ENCODE data around the gene TTC21B.
A peak's percentile ranks its signal among the peaks of the same experiment; 100 is the strongest.

TTC21B gene

DNA sequence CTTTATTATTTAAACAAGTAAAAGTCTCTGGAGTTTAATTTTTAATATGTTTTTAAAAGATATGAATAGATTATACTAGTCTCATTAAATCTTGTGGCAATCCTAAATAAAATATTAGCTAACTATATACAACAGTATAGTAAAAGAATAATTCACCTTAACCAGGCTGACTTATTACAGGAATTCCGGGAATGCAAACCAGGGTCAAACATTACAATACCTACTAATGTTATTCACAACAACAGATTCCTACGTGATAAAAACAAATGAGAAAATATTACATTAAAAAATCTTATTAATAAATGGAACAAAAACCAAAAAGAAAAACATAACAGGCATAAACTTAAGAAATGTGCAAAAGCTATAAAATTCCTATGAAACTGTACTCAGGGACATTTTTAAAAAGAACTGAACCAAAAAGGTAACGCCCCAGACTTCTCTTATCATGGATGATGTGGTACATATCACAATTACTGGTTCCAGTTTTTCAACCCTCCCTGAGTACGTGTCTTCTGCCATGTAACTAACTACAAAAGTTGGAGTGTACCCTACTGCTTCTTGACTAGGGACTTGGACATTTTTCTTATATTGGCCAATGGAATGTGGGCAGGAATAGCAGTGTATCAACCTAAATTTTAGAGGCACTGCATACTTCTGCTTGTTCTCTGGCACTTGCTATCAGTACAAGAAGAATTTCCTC lies 20.2 kb downstream of the TTC21B start:
- TF ChIP-seq TAF1 (IDR thresholded peaks at IDR 0.05; ENCODE audit: low read depth) (no peak), ZBTB7A (IDR thresholded peaks at IDR 0.05; ENCODE audit: low read depth) (no peak), EGR1 (IDR thresholded peaks at IDR 0.05) (no peak), CEBPB (IDR thresholded peaks at IDR 0.05) (no peak), TEAD4 (IDR thresholded peaks at IDR 0.05) (0 out of 2 replicates have a peak, but pooled peaks have one; percentile 18)
- TF ChIP-seq, protein P1, sequence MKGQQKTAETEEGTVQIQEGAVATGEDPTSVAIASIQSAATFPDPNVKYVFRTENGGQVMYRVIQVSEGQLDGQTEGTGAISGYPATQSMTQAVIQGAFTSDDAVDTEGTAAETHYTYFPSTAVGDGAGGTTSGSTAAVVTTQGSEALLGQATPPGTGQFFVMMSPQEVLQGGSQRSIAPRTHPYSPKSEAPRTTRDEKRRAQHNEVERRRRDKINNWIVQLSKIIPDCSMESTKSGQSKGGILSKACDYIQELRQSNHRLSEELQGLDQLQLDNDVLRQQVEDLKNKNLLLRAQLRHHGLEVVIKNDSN (IDR thresholded peaks at IDR 0.05): no peak

DNA sequence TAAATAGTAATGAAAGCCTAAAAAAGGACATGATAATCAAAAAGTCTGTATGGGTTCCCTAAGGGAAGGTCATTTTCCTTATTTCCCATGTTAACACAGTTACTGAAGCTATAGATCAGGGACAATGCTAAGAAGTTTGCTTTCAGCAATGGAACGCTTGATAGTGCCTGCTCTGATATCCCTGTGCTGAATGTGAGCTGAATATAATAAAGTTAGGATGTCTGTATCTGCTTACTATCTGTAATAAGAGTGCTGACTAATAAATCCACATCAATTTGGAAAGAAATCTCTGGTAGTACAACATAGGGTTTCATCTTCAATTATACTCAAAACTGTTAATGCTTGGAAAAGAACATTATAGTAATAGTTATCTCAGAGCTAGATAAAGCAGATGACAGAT lies 25.8 kb downstream of the TTC21B start:
- TF ChIP-seq, protein P2, sequence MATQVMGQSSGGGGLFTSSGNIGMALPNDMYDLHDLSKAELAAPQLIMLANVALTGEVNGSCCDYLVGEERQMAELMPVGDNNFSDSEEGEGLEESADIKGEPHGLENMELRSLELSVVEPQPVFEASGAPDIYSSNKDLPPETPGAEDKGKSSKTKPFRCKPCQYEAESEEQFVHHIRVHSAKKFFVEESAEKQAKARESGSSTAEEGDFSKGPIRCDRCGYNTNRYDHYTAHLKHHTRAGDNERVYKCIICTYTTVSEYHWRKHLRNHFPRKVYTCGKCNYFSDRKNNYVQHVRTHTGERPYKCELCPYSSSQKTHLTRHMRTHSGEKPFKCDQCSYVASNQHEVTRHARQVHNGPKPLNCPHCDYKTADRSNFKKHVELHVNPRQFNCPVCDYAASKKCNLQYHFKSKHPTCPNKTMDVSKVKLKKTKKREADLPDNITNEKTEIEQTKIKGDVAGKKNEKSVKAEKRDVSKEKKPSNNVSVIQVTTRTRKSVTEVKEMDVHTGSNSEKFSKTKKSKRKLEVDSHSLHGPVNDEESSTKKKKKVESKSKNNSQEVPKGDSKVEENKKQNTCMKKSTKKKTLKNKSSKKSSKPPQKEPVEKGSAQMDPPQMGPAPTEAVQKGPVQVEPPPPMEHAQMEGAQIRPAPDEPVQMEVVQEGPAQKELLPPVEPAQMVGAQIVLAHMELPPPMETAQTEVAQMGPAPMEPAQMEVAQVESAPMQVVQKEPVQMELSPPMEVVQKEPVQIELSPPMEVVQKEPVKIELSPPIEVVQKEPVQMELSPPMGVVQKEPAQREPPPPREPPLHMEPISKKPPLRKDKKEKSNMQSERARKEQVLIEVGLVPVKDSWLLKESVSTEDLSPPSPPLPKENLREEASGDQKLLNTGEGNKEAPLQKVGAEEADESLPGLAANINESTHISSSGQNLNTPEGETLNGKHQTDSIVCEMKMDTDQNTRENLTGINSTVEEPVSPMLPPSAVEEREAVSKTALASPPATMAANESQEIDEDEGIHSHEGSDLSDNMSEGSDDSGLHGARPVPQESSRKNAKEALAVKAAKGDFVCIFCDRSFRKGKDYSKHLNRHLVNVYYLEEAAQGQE (IDR thresholded peaks at IDR 0.05; ENCODE audit: low read depth): no peak
- TF ChIP-seq RAD21 (IDR thresholded peaks at IDR 0.05; ENCODE audit: low read depth) (no peak), YY1 (IDR thresholded peaks at IDR 0.05; ENCODE audit: low read depth) (no peak), TAF1 (IDR thresholded peaks at IDR 0.05; ENCODE audit: low read depth) (no peak), CREB1 (IDR thresholded peaks at IDR 0.05; ENCODE audit: low read depth) (no peak)
- TF ChIP-seq, protein P3, sequence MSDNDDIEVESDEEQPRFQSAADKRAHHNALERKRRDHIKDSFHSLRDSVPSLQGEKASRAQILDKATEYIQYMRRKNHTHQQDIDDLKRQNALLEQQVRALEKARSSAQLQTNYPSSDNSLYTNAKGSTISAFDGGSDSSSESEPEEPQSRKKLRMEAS (IDR thresholded peaks at IDR 0.05): no peak

DNA sequence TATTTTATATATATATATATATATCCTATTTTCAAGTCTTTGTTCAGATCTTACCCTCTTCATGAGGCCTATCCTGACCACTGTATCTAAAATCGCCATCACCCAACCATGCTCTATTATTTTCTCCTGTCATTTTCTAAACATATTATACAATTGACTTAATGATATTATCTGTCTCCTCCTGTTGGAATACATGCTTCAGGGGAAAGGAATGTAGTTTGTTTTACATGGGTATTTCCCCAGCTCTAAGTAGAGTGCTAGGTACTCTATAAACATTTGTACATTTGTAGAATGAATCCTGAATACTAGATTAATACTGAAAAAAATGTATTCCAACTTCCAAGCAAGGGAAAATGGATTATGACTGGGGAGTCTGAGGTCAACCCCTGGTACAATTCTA lies 26.2 kb downstream of the TTC21B start:
- TF ChIP-seq CEBPB (IDR thresholded peaks at IDR 0.05): no peak
- TF ChIP-seq EP300 (IDR thresholded peaks at IDR 0.05; ENCODE audit: borderline replicate concordance): no peak
- TF ChIP-seq RAD21 (IDR thresholded peaks at IDR 0.05; ENCODE audit: low read depth): no peak
- TF ChIP-seq, protein P1 (IDR thresholded peaks at IDR 0.05): no peak
- TF ChIP-seq FOXM1 (IDR thresholded peaks at IDR 0.05; ENCODE audit: borderline replicate concordance, low read depth): no peak

DNA sequence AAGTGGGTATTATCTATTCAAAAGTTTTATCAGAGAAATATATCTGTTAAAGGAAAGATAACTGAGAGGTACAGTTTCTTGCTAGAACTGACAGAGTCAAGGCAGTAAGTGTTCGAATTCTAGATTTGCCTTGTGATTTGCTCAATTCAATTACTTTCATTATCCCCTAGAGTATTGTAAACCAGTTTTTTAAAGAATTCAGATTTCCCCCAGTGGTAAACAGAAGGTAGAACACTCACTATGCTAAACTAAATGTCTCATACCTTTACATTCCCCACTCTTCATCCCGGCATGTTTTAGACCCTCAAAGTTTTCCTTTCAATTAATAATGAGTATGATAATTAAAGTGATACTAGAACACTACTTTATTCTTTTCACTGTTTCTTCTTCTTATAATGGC lies 28.6 kb downstream of the TTC21B start:
- TF ChIP-seq TEAD4 (IDR thresholded peaks at IDR 0.05) (no peak), CEBPB (IDR thresholded peaks at IDR 0.05) (no peak), ZBTB7A (IDR thresholded peaks at IDR 0.05; ENCODE audit: low read depth) (no peak), EGR1 (IDR thresholded peaks at IDR 0.05) (no peak), YY1 (IDR thresholded peaks at IDR 0.05; ENCODE audit: low read depth) (no peak), EP300 (IDR thresholded peaks at IDR 0.05; ENCODE audit: borderline replicate concordance) (no peak), TCF12 (IDR thresholded peaks at IDR 0.05; ENCODE audit: low read depth) (no peak), RAD21 (IDR thresholded peaks at IDR 0.05; ENCODE audit: low read depth) (no peak), TAF1 (IDR thresholded peaks at IDR 0.05; ENCODE audit: low read depth) (no peak), CREB1 (IDR thresholded peaks at IDR 0.05; ENCODE audit: low read depth) (no peak), NFIC (IDR thresholded peaks at IDR 0.05) (no peak), FOXM1 (IDR thresholded peaks at IDR 0.05; ENCODE audit: borderline replicate concordance, low read depth) (no peak)
- TF ChIP-seq, protein P1 (IDR thresholded peaks at IDR 0.05): no peak
- TF ChIP-seq, protein P3 (IDR thresholded peaks at IDR 0.05): no peak
- TF ChIP-seq, protein P2 (IDR thresholded peaks at IDR 0.05; ENCODE audit: low read depth): no peak

DNA sequence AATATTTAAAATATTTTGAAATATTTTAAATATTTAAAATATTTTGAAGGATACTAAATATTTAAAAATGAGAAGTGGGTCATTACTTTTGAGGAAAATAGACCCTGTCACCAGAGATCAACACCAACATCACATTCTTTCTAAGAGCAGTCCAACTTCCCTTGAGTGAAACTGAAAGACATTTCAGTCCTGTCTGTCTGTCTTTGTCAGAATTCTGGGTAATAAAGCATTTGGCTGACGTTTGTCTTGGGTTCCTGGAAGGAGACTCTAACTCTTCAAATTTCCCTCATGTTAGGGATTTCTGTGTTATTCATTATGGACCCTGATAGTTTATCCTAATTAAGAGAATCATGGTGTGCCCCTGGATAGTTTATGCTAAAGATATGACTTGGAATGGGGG lies 32.8 kb downstream of the TTC21B start:
- TF ChIP-seq ZBTB7A (IDR thresholded peaks at IDR 0.05; ENCODE audit: low read depth) (no peak), RAD21 (IDR thresholded peaks at IDR 0.05; ENCODE audit: low read depth) (no peak), TCF12 (IDR thresholded peaks at IDR 0.05; ENCODE audit: low read depth) (no peak), NFIC (IDR thresholded peaks at IDR 0.05) (no peak), YY1 (IDR thresholded peaks at IDR 0.05; ENCODE audit: low read depth) (no peak), CEBPB (IDR thresholded peaks at IDR 0.05) (no peak), TEAD4 (IDR thresholded peaks at IDR 0.05) (no peak), EGR1 (IDR thresholded peaks at IDR 0.05) (no peak), CREB1 (IDR thresholded peaks at IDR 0.05; ENCODE audit: low read depth) (no peak), TAF1 (IDR thresholded peaks at IDR 0.05; ENCODE audit: low read depth) (no peak), FOXM1 (IDR thresholded peaks at IDR 0.05; ENCODE audit: borderline replicate concordance, low read depth) (no peak), EP300 (IDR thresholded peaks at IDR 0.05; ENCODE audit: borderline replicate concordance) (no peak)
- TF ChIP-seq, protein P2 (IDR thresholded peaks at IDR 0.05; ENCODE audit: low read depth): no peak
- TF ChIP-seq, protein P1 (IDR thresholded peaks at IDR 0.05): no peak
- TF ChIP-seq, protein P3 (IDR thresholded peaks at IDR 0.05): no peak
